ENCODE results near the gene ATP2B3. TPM values are rescaled to one million over a fixed set of nuclear protein-coding genes. Genes with fewer than 3 reads are reported as not detected.
A peak's percentile ranks its signal among the peaks of the same experiment; 100 is the strongest.

ATP2B3 gene
- total and polyA plus RNA-seq, 9 of the 15 experiments (the other 6 are each of a cell fraction or from before 2014, with no cell fraction given) = 0.04 TPM; not detected in 8

- TF ChIP-seq, protein P1, sequence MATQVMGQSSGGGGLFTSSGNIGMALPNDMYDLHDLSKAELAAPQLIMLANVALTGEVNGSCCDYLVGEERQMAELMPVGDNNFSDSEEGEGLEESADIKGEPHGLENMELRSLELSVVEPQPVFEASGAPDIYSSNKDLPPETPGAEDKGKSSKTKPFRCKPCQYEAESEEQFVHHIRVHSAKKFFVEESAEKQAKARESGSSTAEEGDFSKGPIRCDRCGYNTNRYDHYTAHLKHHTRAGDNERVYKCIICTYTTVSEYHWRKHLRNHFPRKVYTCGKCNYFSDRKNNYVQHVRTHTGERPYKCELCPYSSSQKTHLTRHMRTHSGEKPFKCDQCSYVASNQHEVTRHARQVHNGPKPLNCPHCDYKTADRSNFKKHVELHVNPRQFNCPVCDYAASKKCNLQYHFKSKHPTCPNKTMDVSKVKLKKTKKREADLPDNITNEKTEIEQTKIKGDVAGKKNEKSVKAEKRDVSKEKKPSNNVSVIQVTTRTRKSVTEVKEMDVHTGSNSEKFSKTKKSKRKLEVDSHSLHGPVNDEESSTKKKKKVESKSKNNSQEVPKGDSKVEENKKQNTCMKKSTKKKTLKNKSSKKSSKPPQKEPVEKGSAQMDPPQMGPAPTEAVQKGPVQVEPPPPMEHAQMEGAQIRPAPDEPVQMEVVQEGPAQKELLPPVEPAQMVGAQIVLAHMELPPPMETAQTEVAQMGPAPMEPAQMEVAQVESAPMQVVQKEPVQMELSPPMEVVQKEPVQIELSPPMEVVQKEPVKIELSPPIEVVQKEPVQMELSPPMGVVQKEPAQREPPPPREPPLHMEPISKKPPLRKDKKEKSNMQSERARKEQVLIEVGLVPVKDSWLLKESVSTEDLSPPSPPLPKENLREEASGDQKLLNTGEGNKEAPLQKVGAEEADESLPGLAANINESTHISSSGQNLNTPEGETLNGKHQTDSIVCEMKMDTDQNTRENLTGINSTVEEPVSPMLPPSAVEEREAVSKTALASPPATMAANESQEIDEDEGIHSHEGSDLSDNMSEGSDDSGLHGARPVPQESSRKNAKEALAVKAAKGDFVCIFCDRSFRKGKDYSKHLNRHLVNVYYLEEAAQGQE (IDR thresholded peaks at IDR 0.05; ENCODE audit: borderline replicate concordance) = peak; percentile 77
- TF ChIP-seq, protein P1 (CRISPR knock-in tag; IDR thresholded peaks at IDR 0.05; ENCODE audit: low read depth) = no peak
- TF ChIP-seq MYBL2 (IDR thresholded peaks at IDR 0.05; ENCODE audit: low read depth) (no peak), MYBL2 (CRISPR knock-in tag; IDR thresholded peaks at IDR 0.05; ENCODE audit: borderline replicate concordance) (no peak), EP300 (IDR thresholded peaks at IDR 0.05; ENCODE audit: low read length) (no peak), NONO (IDR thresholded peaks at IDR 0.05; ENCODE audit: low read depth in 2 of 2, low read length in 1 of 2) (no peak), ZNF174 (CRISPR knock-in tag; IDR thresholded peaks at IDR 0.05) (no peak), PCBP2 (IDR thresholded peaks at IDR 0.05; ENCODE audit: low read depth, low read length, poor library complexity, severe bottlenecking) (no peak), XRCC5 (IDR thresholded peaks at IDR 0.05; ENCODE audit: low read depth, low read length) (peak; percentile 30; the same call in 1 of the 2 replicates), ZBTB8A (IDR thresholded peaks at IDR 0.05; ENCODE audit: partially characterized antibody) (no peak)
Measured at GRCh38 chrX:153539171-153539978, 21.9 kb downstream of the ATP2B3 start (continued).

Measured in K562 (cell line).